ENCODE results near the gene ZNF563. TPM values are rescaled to one million over a fixed set of nuclear protein-coding genes. Genes with fewer than 3 reads are reported as not detected.

The ZNF563 gene
- not detected in 2 replicates for polyA plus RNA-seq (2011; rRNA removed)
- not detected in 2 replicates for polyA plus RNA-seq (2012; cell fraction: cytosol; rRNA removed)
- not detected in 2 replicates for polyA plus RNA-seq (2012; cell fraction: nucleus; rRNA removed)
- polyA plus RNA-seq (2017; fragmentation: RNase III; extraction: RNeasy Plus Mini Kit Qiagen cat#74134 plus additional on column Dnase treatment): not detected in 3 replicates
- not detected in 2 replicates for polyA minus RNA-seq (2011; rRNA and poly(A)+ RNA removed)

DNA sequence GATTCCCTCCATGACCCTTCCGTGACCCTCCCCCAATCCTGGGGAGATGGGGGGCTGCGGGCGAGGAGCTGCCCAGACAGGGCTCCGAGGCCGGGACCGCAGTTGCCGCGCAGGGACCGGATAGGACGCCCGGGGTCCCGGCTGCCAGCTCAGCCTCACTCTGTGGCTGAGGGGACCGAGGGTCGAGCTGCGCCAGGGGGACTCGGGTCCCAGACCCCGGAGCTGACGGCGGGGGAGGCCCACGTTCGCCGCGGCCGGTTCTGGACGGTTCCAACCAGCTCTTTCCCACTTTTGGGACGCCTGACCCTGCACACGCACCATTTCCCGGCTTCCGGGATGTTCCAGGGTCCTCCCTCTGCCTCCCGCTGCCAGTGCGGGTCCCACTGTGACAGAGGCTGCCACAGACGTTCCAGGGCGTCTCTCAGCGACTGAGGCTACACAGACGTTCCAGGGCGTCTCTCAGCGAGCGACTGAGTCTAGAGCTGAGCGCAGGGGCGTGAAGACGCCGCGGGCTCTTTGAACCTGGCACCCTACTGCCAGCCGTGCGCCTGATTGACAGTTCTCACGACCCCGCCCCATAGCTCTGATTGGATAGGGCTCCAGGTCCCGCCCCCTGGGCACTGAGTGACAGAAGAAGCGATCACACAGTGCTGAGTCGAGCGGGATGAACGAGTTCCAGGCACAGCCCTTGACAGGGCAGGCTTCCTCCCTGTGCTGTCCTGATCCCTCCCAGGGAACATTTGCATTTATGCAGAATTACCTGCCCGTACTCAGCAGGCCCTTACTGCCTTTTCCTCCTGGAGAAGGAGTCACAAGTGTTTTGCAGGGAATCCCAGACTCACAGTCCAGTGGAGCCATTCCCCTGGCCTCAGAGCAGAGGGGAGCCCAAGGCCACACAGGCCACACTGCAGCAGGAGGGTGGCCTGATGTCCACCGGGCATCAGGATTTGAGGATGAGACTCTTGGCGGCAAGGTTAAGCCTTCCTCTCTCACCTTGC, at the start of gene ZNF563:
Gene ZNF563 (minus strand): TSS at position 472 of the 998 bp plus-strand sequence. CDS start 151 bp downstream, at position 321.
- ChIA-PET CTCF (interaction anchor here (0.7 kb wide), 1 partner anchor 11 kb away, joined by 3 read pairs; no protein-coding TSS in a partner anchor), POLR2A (no interaction called here)
- TF ChIP-seq ZNF302 (CRISPR knock-in tag; IDR thresholded peaks at IDR 0.05) (no peak), CEBPB (IDR thresholded peaks at IDR 0.05) (no peak), TP53 (CRISPR knock-in tag; IDR thresholded peaks at IDR 0.05) (no peak), ESRRA (IDR thresholded peaks at IDR 0.05; ENCODE audit: borderline replicate concordance, low read length) (no peak), GATA3 (IDR thresholded peaks at IDR 0.05; ENCODE audit: borderline replicate concordance) (no peak), MAFK (IDR thresholded peaks at IDR 0.05; ENCODE audit: partially characterized antibody) (no peak), HEYL (CRISPR knock-in tag; IDR thresholded peaks at IDR 0.05) (no peak)
- DNase-seq (ENCODE audit: low read depth in 1 of 2, low spot score in 1 of 2) (no peak), ATAC-seq (no peak), FAIRE-seq (no peak)
- 19% methylated on average over 24 of the region's 55 CpGs for WGBS (ENCODE audit: missing lambda C conversion rate)
- Histone ChIP-seq H3K4me1 (no peaks in the 10 kb centered on the region), H3K4me2 (no peak within 1 kb of the TSS), H3K4me3 (no peak within 1 kb of the TSS), H3K9me3 (no peaks in the 10 kb centered on the region; the same call in 2 of the 3 replicates), H3K27ac (no peak within 1 kb of the TSS)

DNA sequence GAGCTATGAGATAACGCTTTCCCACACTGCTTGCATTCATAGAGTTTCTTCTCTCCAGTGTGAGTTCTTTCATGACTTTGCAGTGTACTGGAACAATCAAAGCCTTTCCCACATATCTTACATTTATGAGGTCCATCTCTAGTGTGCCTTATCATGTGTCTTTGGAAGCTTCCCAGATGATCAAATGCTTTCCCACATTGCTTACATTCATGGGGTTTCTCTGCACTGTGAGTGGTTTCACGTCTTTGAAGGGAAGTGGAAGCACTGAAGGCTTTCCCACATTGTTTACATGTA, 47.0 kb upstream of the ZNF563 start:
- Histone ChIP-seq H3K4me1 (no peaks in the 10 kb centered on the region), H3K9me3 (peaks cover 6% of the 10 kb centered on the region; the same call in 2 of the 3 replicates), H3K4me2 (no peak overlapping the region), H3K4me3 (no peak overlapping the region), H3K27ac (no peak overlapping the region)
- FAIRE-seq (no peak), DNase-seq (ENCODE audit: low read depth in 1 of 2, low spot score in 1 of 2) (no peak), ATAC-seq (no peak)
- 38% methylated on average over 2 of the region's 2 CpGs for whole genome bisulfite sequencing (ENCODE audit: missing lambda C conversion rate)
- ChIA-PET CTCF (no interaction called here), POLR2A (no interaction called here)
- TF ChIP-seq, protein P1, sequence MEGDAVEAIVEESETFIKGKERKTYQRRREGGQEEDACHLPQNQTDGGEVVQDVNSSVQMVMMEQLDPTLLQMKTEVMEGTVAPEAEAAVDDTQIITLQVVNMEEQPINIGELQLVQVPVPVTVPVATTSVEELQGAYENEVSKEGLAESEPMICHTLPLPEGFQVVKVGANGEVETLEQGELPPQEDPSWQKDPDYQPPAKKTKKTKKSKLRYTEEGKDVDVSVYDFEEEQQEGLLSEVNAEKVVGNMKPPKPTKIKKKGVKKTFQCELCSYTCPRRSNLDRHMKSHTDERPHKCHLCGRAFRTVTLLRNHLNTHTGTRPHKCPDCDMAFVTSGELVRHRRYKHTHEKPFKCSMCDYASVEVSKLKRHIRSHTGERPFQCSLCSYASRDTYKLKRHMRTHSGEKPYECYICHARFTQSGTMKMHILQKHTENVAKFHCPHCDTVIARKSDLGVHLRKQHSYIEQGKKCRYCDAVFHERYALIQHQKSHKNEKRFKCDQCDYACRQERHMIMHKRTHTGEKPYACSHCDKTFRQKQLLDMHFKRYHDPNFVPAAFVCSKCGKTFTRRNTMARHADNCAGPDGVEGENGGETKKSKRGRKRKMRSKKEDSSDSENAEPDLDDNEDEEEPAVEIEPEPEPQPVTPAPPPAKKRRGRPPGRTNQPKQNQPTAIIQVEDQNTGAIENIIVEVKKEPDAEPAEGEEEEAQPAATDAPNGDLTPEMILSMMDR (IDR thresholded peaks at IDR 0.05): no peak
- TF ChIP-seq, protein P2, sequence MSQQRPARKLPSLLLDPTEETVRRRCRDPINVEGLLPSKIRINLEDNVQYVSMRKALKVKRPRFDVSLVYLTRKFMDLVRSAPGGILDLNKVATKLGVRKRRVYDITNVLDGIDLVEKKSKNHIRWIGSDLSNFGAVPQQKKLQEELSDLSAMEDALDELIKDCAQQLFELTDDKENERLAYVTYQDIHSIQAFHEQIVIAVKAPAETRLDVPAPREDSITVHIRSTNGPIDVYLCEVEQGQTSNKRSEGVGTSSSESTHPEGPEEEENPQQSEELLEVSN (IDR thresholded peaks at IDR 0.05; ENCODE audit: borderline replicate concordance, low read depth): no peak
- TF ChIP-seq, protein P3, sequence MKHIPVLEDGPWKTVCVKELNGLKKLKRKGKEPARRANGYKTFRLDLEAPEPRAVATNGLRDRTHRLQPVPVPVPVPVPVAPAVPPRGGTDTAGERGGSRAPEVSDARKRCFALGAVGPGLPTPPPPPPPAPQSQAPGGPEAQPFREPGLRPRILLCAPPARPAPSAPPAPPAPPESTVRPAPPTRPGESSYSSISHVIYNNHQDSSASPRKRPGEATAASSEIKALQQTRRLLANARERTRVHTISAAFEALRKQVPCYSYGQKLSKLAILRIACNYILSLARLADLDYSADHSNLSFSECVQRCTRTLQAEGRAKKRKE (CRISPR knock-in tag; IDR thresholded peaks at IDR 0.05; ENCODE audit: low read depth): no peak
- TF ChIP-seq NPAS2 (CRISPR knock-in tag; IDR thresholded peaks at IDR 0.05; ENCODE audit: borderline replicate concordance): no peak
- no peak for TF ChIP-seq KDM5A (IDR thresholded peaks at IDR 0.05)
- TF ChIP-seq MAFK (IDR thresholded peaks at IDR 0.05; ENCODE audit: partially characterized antibody): no peak
- no peak for TF ChIP-seq ESRRA (IDR thresholded peaks at IDR 0.05; ENCODE audit: borderline replicate concordance, low read length)
- TF ChIP-seq JUNB (IDR thresholded peaks at IDR 0.05): no peak
- TF ChIP-seq HOXB13 (CRISPR knock-in tag; IDR thresholded peaks at IDR 0.05; ENCODE audit: low read depth): no peak
- no peak for TF ChIP-seq BHLHE40 (IDR thresholded peaks at IDR 0.05; ENCODE audit: low read depth, low read length)
- no peak for TF ChIP-seq CHD2 (IDR thresholded peaks at IDR 0.05; ENCODE audit: low read length, partially characterized antibody)
- TF ChIP-seq HDAC2 (IDR thresholded peaks at IDR 0.05): no peak

Measured in A549 (cell line).